ENCODE results near the gene DHCR7. TPM values are rescaled to one million over a fixed set of nuclear protein-coding genes. Genes with fewer than 3 reads are reported as not detected.

The DHCR7 gene
- polyA plus RNA-seq, 1 of the 3 experiments (the other 2 are of a cell fraction): 21.4 TPM

GRCh38 chr11:71488681-71489270, 40.6 kb upstream of the DHCR7 start (continued):
- no peak for TF ChIP-seq REST (IDR thresholded peaks at IDR 0.05; ENCODE audit: low read depth, low read length)

GRCh38 chr11:71486320-71486719, 38.1 kb upstream of the DHCR7 start:
- Histone ChIP-seq H3K4me3 (ENCODE audit: low read depth in 2 of 2, low read length in 1 of 2) (no peak overlapping the region), H3K27ac (ENCODE audit: low read depth in 2 of 2, low read length in 1 of 2) (no peak overlapping the region), H3F3A (replicated peaks; ENCODE audit: insufficient read depth) (peaks cover 3% of the 10 kb centered on the region), H3K27me3 (ENCODE audit: insufficient read depth) (no peaks in the 10 kb centered on the region), H3K9me2 (no peaks in the 10 kb centered on the region), H3K36me3 (replicated peaks in 1 of 2; ENCODE audit: control insufficient read depth in 1 of 2, insufficient read depth in 2 of 2, low read length in 1 of 2) (peaks cover 17 to 47% of the 10 kb centered on the region in 2 experiments), H3K9me3 (no peaks in the 10 kb centered on the region), H2AFZ (ENCODE audit: low read depth) (no peak overlapping the region), H3K4me1 (ENCODE audit: control insufficient read depth in 1 of 2, insufficient read depth in 2 of 2, low read depth in 1 of 2, low read length in 1 of 2) (peaks cover 10 to 18% of the 10 kb centered on the region in 2 experiments; a peak in 3 of 4 replicates), H3K9ac (no peak overlapping the region), H4K20me1 (ENCODE audit: insufficient read depth) (no peaks in the 10 kb centered on the region), H3K79me2 (ENCODE audit: insufficient read depth) (no peaks in the 10 kb centered on the region), H3K4me2 (no peak overlapping the region)
- WGBS (ENCODE audit: low lambda C conversion rate): 96% methylated on average over 1 of the region's 1 CpG
- no peak for DNase-seq
- POLR2A ChIA-PET: no interaction called here
- CTCF ChIA-PET: no interaction called here
- TF ChIP-seq RFX5 (IDR thresholded peaks at IDR 0.05; ENCODE audit: low read length) (no peak), NFIC (IDR thresholded peaks at IDR 0.05; ENCODE audit: borderline replicate concordance) (no peak), IRF3 (IDR thresholded peaks at IDR 0.05; ENCODE audit: low read depth, low read length) (no peak), MEF2A (IDR thresholded peaks at IDR 0.05; ENCODE audit: borderline replicate concordance, low read depth) (no peak), FOXM1 (IDR thresholded peaks at IDR 0.05; ENCODE audit: low read depth) (no peak), USF2 (IDR thresholded peaks at IDR 0.05; ENCODE audit: borderline replicate concordance, low read depth, low read length) (no peak), RAD21 (IDR thresholded peaks at IDR 0.05; ENCODE audit: low read length) (no peak), TEAD4 (IDR thresholded peaks at IDR 0.05; ENCODE audit: borderline replicate concordance, insufficient read depth) (no peak), POLR2AphosphoS5 (IDR thresholded peaks at IDR 0.05; ENCODE audit: low read depth, low read length) (no peak), CTCF (IDR thresholded peaks at IDR 0.05) (no peak), TCF12 (IDR thresholded peaks at IDR 0.05) (no peak), PBX3 (IDR thresholded peaks at IDR 0.05) (no peak), GABPA (IDR thresholded peaks at IDR 0.05; ENCODE audit: low read depth) (no peak), TAF1 (IDR thresholded peaks at IDR 0.05; ENCODE audit: borderline replicate concordance, low read depth, low read length) (no peak), EZH2phosphoT487 (IDR thresholded peaks at IDR 0.05; ENCODE audit: borderline replicate concordance, low read depth) (no peak), RCOR1 (IDR thresholded peaks at IDR 0.05; ENCODE audit: low read length) (no peak), MAX (IDR thresholded peaks at IDR 0.05; ENCODE audit: low read depth) (no peak), ZBTB33 (IDR thresholded peaks at IDR 0.05; ENCODE audit: borderline replicate concordance, low read depth) (no peak)
